Activated naive CD4-positive, alpha-beta T cell (primary cell): ENCODE results near the gene RAD52.

Source experiments
- DNase-seq, 4 experiments: peaks; one replicate each; lab custom pipeline; 2025; lab: John Stamatoyannopoulos, UW

The RAD52 gene

GRCh38 chr12:913919-914698 is 35.4 kb downstream of the RAD52 start:
- DNase-seq: no peak

- no peak for DNase-seq
Measured at GRCh38 chr12:912466-913235, 36.8 kb downstream of the RAD52 start.

GRCh38 chr12:911191-911826 is 38.2 kb downstream of the RAD52 start:
- DNase-seq: no peak

DNA sequence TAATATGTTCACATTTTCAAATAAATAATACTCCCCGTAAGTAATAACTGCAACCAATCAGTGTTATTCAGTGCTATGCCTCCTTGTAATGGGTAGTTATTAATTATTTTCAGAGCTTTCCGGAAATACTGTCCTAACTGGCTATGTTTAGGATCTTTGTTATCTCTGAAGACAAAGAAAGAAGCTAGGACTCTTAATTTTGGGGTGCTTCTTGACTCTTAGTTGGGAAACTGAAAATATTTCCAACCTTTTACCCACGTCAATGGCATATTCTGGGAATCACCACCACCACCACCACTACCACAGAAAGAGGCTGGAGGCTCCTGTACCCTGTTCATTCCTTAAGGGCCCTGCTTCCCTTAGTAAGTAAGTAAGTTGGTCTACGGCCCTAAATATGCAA is 39.1 kb downstream of the RAD52 start:
- DNase-seq: no peak

- no peak for DNase-seq
Measured at GRCh38 chr12:909861-910260, 39.6 kb downstream of the RAD52 start.

- DNase-seq: no peak
Measured at GRCh38 chr12:907413-908185, 41.9 kb downstream of the RAD52 start.

- DNase-seq: no peak
Measured at GRCh38 chr12:906062-906585, 43.4 kb downstream of the RAD52 start.

GRCh38 chr12:905261-906031 is 44.0 kb downstream of the RAD52 start:
- DNase-seq: no peak

- no peak for DNase-seq
Measured at GRCh38 chr12:904010-904414, 45.5 kb downstream of the RAD52 start.

DNA sequence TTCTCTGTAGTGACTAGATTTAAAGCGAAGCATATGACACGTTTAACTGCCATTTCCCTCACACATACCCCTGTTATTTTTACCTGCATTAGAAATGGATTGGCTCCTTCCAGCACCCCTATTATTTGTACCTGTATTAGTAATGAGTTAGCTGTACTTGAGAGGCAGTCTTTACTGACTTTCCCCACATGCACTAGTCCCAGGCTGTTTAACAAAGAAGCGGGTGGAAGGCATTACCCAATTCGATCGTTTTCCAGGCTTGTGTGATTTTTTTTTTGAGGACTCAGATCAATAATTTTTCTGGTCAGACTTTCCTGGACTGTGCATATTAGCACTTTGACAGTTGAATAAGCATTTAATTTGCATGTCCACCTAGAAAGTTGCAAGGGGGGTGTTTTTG is 46.4 kb downstream of the RAD52 start:
- no peak for DNase-seq

- DNase-seq: no peak
Measured at GRCh38 chr12:902581-902980, 46.9 kb downstream of the RAD52 start.

- no peak for DNase-seq
Measured at GRCh38 chr12:897386-897785, 52.1 kb downstream of the RAD52 start.

GRCh38 chr12:896031-896430 is 53.5 kb downstream of the RAD52 start:
- no peak for DNase-seq

DNA sequence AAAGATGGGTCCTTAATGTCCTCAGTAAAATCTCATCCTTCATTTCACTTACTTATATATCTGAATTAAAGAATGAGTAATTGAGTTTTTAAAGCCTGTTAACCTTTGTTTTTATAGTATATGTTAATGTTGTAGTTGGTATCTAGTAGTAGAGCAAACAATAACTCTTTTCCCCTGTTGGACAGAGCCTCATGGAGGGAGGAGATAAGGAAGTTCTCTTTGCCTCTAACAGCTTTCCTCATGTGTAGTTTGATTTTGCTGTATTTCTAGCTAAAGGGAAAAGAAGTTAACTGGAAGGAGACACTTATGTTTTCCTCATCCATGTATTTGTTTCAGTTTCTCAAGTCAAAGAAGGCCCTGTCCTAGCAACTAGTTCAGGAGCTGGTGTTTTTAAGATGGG is 55.3 kb downstream of the RAD52 start:
- DNase-seq: no peak

DNA sequence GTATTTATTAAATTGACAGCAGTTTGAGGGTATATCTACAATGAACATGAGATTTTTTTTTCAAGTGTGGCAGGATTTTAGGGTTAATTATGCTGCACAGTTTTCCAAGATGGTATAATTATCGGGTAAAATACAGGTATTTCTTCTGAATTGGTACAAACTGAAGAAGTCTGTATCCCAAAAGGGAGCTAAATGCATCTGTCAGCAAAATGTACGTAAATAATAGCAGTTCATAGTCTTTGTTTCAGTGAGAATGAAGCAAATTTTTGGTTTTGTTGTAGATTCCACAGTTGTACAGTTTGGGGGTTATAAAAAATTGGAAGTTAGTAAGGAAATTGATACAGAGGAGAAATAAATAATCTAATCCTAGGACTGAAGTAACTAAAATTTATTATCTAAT is 63.3 kb downstream of the RAD52 start:
- no peak for DNase-seq

DNA sequence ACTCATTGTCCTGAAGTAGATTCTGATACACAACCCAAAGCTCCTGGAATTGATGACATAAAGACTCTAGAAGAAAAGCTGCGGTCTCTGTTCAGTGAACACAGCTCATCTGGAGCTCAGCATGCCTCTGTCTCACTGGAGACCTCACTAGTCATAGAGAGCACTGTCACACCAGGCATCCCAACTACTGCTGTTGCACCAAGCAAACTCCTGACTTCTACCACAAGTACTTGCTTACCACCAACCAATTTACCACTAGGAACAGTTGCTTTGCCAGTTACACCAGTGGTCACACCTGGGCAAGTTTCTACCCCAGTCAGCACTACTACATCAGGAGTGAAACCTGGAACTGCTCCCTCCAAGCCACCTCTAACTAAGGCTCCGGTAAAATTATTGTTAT is 63.8 kb downstream of the RAD52 start:
- DNase-seq: no peak

DNA sequence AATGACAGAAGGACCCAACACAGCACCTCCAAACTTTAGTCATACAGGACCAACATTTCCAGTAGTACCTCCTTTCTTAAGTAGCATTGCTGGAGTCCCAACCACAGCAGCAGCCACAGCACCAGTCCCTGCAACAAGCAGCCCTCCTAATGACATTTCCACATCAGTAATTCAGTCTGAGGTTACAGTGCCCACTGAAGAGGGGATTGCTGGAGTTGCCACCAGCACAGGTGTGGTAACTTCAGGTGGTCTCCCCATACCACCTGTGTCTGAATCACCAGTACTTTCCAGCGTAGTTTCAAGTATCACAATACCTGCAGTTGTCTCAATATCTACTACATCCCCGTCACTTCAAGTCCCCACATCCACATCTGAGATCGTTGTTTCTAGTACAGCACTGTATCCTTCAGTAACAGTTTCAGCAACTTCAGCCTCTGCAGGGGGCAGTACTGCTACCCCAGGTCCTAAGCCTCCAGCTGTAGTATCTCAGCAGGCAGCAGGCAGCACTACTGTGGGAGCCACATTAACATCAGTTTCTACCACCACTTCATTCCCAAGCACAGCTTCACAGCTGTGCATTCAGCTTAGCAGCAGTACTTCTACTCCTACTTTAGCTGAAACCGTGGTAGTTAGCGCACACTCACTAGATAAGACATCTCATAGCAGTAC is 64.6 kb downstream of the RAD52 start:
- DNase-seq: no peak

DNA sequence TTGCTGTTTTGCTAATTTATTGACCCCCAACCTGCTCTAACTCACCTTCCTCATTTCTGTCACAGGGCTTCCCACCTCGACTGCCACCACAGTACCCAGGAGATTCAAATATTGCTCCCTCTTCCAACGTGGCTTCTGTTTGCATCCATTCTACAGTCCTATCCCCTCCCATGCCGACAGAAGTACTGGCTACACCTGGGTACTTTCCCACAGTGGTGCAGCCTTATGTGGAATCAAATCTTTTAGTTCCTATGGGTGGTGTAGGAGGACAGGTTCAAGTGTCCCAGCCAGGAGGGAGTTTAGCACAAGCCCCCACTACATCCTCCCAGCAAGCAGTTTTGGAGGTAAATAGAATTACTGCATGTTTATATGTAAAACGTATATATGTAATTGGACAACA is 68.8 kb downstream of the RAD52 start:
- no peak for DNase-seq

- no peak for DNase-seq
Measured at GRCh38 chr12:879641-880040, 69.9 kb downstream of the RAD52 start.

DNA sequence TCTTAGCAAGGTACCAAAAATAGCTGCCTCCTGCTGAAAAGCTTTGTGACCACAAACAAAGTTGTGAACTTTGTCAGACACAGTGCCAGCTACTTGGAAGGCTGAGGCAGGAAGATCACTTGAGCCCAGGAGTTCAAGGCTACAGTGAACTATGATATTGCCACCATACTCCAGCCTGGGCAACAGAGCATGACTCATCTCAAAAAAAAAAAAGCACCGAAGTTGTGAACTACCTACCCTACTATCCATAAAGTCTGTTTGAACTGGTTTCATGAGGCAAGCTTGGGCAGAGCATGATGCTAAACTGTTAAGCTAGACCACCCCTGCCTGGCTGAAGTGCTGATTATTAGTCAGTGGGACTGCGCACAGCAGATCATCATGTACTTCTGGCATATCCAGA is 75.5 kb downstream of the RAD52 start:
- no peak for DNase-seq

GRCh38 chr12:870378-870777 is 79.1 kb downstream of the RAD52 start:
- no peak for DNase-seq
